ENCODE results near the gene KRT86.

- no peak for TF ChIP-seq EZH2 (IDR thresholded peaks at IDR 0.05; ENCODE audit: borderline replicate concordance, insufficient read depth, low read depth, low read length, poor library complexity, severe bottlenecking)
- no peak for TF ChIP-seq CTCF (IDR thresholded peaks at IDR 0.05)
These were observed 17.0 kb downstream of the KRT86 start, which contains the start of gene KRT81 for GRCh38 chr12:52291267-52291935.
